HepG2 (cell line): Measurements from ENCODE around the gene NEURL1B. TPM values are rescaled to one million over a fixed set of nuclear protein-coding genes. Genes with fewer than 3 reads are reported as not detected.

Experiments used
- CCDC6 ChIP-seq: sonication (generic); formaldehyde crosslinking; IDR thresholded peaks from 2 replicates; pipeline ENCODE4 v1.8.1; 2022; ENCODE audit warnings: mild to moderate bottlenecking, missing genetic modification reagents, moderate library complexity
- CHCHD3 ChIP-seq: sonication (generic); formaldehyde crosslinking; IDR thresholded peaks from 2 replicates; pipeline ENCODE4 v1.8.0; 2022; ENCODE audit warnings: mild to moderate bottlenecking, missing genetic modification reagents, moderate library complexity
- CREB1 ChIP-seq, 2 experiments: fragments of 450-650 bp in 1 of 2; IDR thresholded peaks; 2 replicates each; pipeline ENCODE4 v1.6.1; 2016 to 2017; ENCODE audit warnings: control low read depth in 1 of 2, mild to moderate bottlenecking in 1 of 2, missing compliant biosample characterization in 1 of 2, missing genetic modification characterization in 1 of 2
- FOXP1 ChIP-seq, 2 experiments: fragments of 450-650 bp in 1 of 2; IDR thresholded peaks; 2 replicates each; pipeline ENCODE4 v1.6.1; 2017 to 2018; ENCODE audit warnings: antibody characterized with exemption in 1 of 2
- JUNB ChIP-seq: sonication (generic); formaldehyde crosslinking; IDR thresholded peaks from 2 replicates; pipeline ENCODE4 v1.8.0; 2022; ENCODE audit warnings: missing genetic modification reagents, mild to moderate bottlenecking, borderline replicate concordance
- JUND ChIP-seq: sonication (generic); formaldehyde crosslinking; IDR thresholded peaks from 2 replicates; pipeline ENCODE4 v1.8.0; 2022; ENCODE audit warnings: mild to moderate bottlenecking, missing genetic modification reagents
- MXD4 ChIP-seq: IDR thresholded peaks from 2 replicates; pipeline ENCODE4 v1.6.1; 2016; ENCODE audit warnings: mild to moderate bottlenecking, missing biosample characterization, missing genetic modification reagents
- PAWR ChIP-seq: sonication (generic); formaldehyde crosslinking; IDR thresholded peaks from 2 replicates; pipeline ENCODE4 v1.4.0; 2020; ENCODE audit warnings: missing genetic modification reagents, mild to moderate bottlenecking, borderline replicate concordance
- PHF5A ChIP-seq: IDR thresholded peaks from one replicate; pipeline ENCODE4 v1.6.1; 2018; ENCODE audit warnings: low read depth, missing genetic modification reagents; ENCODE audit not compliant: unreplicated experiment
- RBAK ChIP-seq: sonication (generic); formaldehyde crosslinking; IDR thresholded peaks from 2 replicates; pipeline ENCODE4 v1.5.1; 2020; ENCODE audit warnings: mild to moderate bottlenecking, missing genetic modification reagents
- RORA ChIP-seq: sonication (generic); formaldehyde crosslinking; IDR thresholded peaks from 2 replicates; pipeline ENCODE4 v1.5.0; 2020; ENCODE audit warnings: mild to moderate bottlenecking, missing genetic modification reagents, moderate library complexity
- SALL1 ChIP-seq: sonication (generic); formaldehyde crosslinking; IDR thresholded peaks from 2 replicates; pipeline ENCODE4 v1.8.0; 2022; ENCODE audit warnings: mild to moderate bottlenecking, missing genetic modification reagents
- THYN1 ChIP-seq: sonication (generic); formaldehyde crosslinking; IDR thresholded peaks from 2 replicates; pipeline ENCODE4 v1.8.1; 2023; ENCODE audit warnings: low read depth, mild to moderate bottlenecking, moderate library complexity, missing genetic modification reagents, borderline replicate concordance
- TP53 ChIP-seq: sonication (generic); formaldehyde crosslinking; conservative IDR thresholded peaks from 2 replicates; pipeline ENCODE4 v1.4.0; 2020; ENCODE audit warnings: missing genetic modification reagents
- WIZ ChIP-seq: sonication (generic); formaldehyde crosslinking; IDR thresholded peaks from 2 replicates; pipeline ENCODE4 v1.5.1; 2020; ENCODE audit warnings: mild to moderate bottlenecking, missing genetic modification reagents
- ZFP36L2 ChIP-seq: sonication (generic); formaldehyde crosslinking; IDR thresholded peaks from 2 replicates; pipeline ENCODE4 v1.4.0; 2020; ENCODE audit warnings: missing genetic modification reagents
- ZNF562 ChIP-seq: sonication (generic); formaldehyde crosslinking; IDR thresholded peaks from 2 replicates; pipeline ENCODE4 v1.8.0; 2022; ENCODE audit warnings: missing genetic modification reagents, borderline replicate concordance
- ZNF629 ChIP-seq: sonication (generic); formaldehyde crosslinking; conservative IDR thresholded peaks from 2 replicates; pipeline ENCODE4 v1.5.0; 2020; ENCODE audit warnings: missing genetic modification reagents
- ZNF841 ChIP-seq: sonication (generic); formaldehyde crosslinking; IDR thresholded peaks from 2 replicates; pipeline ENCODE4 v1.8.1; 2023; ENCODE audit warnings: missing genetic modification reagents, borderline replicate concordance
- polyA plus RNA-seq, 8 experiments: library from polyadenylated mRNA; depleted of rRNA in 3 of 8; stranded (reverse) in 7 of 8; unstranded in 1 of 8; fragments of >200 nt; fragmentation: Illumina TruSeq in 4 of 8; extraction: Trizol in 4 of 8; gene quantifications; 2 replicates each; pipeline versions ENCODE4 v1.2.1 to v1.2.3, GENCODE V29; 2011 to 2016; ENCODE audit warnings: low read depth in 4 of 8, missing spikeins in 1 of 8, mixed read lengths in 1 of 8; ENCODE audit not compliant: insufficient read depth in 1 of 8
- total RNA-seq, 5 experiments: library from RNA; depleted of rRNA; stranded (reverse); fragments of >200 nt; fragmentation: Illumina TruSeq; extraction: Trizol; gene quantifications; 2 replicates each; pipeline ENCODE4 v1.2.3, GENCODE V29; 2016; ENCODE audit warnings: low read depth in 1 of 5
- TF ChIP-seq, protein P1 (sequence below): sonication (generic); formaldehyde crosslinking; IDR thresholded peaks from 2 replicates; pipeline ENCODE4 v1.4.0; 2020; ENCODE audit warnings: missing genetic modification reagents
- TF ChIP-seq, protein P2 (sequence below): fragments of 450-650 bp; IDR thresholded peaks from 2 replicates; pipeline ENCODE4 v1.6.1; 2016
- TF ChIP-seq, protein P3 (sequence below): IDR thresholded peaks from 2 replicates; pipeline ENCODE4 v1.6.1; 2016; ENCODE audit warnings: mild to moderate bottlenecking
- TF ChIP-seq, protein P4 (sequence below): sonication (generic); formaldehyde crosslinking; IDR thresholded peaks from 2 replicates; pipeline ENCODE4 v1.8.0; 2022; ENCODE audit warnings: missing genetic modification reagents, low read depth, mild to moderate bottlenecking, borderline replicate concordance
- TF ChIP-seq, protein P5 (sequence below): sonication (generic); formaldehyde crosslinking; IDR thresholded peaks from 2 replicates; pipeline ENCODE4 v1.5.0; 2020; ENCODE audit warnings: missing genetic modification reagents

Gene NEURL1B
- total and polyA plus RNA-seq, 2 of the 13 experiments (the other 11 are each of a cell fraction or from before 2014, with no cell fraction given), result 0.09 to 0.13 TPM

DNA sequence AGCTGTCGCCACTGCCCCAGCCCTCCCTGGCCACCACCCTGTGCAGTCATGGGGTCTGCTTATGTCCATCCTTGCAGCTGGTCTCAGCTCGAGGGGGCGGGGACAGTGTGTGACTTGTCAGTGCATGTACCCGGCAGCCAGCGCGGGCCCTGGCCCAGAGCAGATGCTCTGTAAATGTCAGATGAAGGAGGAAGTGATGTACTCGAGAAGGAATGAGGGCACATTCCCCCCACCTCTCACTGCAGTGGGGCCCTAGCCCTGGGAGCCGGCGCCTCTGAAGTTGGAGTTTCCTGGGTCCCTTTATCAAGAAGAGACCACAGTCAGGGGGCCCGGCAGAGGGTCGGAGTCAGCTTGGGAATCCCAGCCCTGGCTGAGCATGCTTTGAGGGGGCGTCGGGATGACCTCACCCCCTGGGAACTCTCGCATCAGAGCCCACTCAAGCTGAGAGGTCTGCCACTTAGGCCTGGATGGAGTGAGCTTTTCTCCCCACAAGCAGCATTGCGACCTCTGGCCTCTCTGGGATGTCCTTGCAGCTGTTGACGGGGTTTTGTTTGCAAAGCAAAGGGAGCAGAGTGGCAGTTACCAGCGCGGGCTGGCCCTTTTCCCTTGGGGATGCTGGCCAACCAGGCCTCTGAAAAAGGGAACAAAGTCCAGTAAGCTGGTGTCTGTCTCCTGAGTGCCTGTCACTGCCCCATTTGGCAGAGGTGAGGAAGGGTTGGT lies 19.0 kb downstream of the NEURL1B start (continued):
- TF ChIP-seq WIZ (CRISPR knock-in tag) (peak; percentile 40; the same call in 1 of the 2 replicates), JUND (CRISPR knock-in tag) (peak; percentile 71; the same call in 1 of the 2 replicates), PHF5A (CRISPR knock-in tag) (peak; percentile 64), JUNB (CRISPR knock-in tag) (peak; percentile 70; the same call in 1 of the 2 replicates), TP53 (CRISPR knock-in tag) (no peak), THYN1 (CRISPR knock-in tag) (no peak), CCDC6 (CRISPR knock-in tag) (peak; percentile 57; the same call in 1 of the 2 replicates), CREB1 (IDR thresholded peaks at IDR 0.05) (no peak), CREB1 (CRISPR knock-in tag; IDR thresholded peaks at IDR 0.05) (peak; percentile 71; the same call in 1 of the 2 replicates), MXD4 (peak; percentile 28; the same call in 1 of the 2 replicates), RBAK (no peak), ZFP36L2 (CRISPR knock-in tag) (no peak), SALL1 (CRISPR knock-in tag) (peak; percentile 69), FOXP1 (IDR thresholded peaks at IDR 0.05) (no peak), FOXP1 (CRISPR knock-in tag; IDR thresholded peaks at IDR 0.05) (peak; percentile 77), CHCHD3 (CRISPR knock-in tag) (no peak), ZNF629 (CRISPR knock-in tag) (no peak; the same call in 1 of the 2 replicates), RORA (CRISPR knock-in tag) (peak; percentile 72; the same call in 1 of the 2 replicates), ZNF841 (0 out of 2 replicates have a peak, but pooled peaks have one; percentile 53), ZNF562 (CRISPR knock-in tag) (no peak), PAWR (CRISPR knock-in tag) (0 out of 2 replicates have a peak, but pooled peaks have one; percentile 63)
- TF ChIP-seq, protein P1, sequence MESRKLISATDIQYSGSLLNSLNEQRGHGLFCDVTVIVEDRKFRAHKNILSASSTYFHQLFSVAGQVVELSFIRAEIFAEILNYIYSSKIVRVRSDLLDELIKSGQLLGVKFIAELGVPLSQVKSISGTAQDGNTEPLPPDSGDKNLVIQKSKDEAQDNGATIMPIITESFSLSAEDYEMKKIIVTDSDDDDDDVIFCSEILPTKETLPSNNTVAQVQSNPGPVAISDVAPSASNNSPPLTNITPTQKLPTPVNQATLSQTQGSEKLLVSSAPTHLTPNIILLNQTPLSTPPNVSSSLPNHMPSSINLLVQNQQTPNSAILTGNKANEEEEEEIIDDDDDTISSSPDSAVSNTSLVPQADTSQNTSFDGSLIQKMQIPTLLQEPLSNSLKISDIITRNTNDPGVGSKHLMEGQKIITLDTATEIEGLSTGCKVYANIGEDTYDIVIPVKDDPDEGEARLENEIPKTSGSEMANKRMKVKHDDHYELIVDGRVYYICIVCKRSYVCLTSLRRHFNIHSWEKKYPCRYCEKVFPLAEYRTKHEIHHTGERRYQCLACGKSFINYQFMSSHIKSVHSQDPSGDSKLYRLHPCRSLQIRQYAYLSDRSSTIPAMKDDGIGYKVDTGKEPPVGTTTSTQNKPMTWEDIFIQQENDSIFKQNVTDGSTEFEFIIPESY, result 0 out of 2 replicates have a peak, but pooled peaks have one; percentile 14
- TF ChIP-seq, protein P2, sequence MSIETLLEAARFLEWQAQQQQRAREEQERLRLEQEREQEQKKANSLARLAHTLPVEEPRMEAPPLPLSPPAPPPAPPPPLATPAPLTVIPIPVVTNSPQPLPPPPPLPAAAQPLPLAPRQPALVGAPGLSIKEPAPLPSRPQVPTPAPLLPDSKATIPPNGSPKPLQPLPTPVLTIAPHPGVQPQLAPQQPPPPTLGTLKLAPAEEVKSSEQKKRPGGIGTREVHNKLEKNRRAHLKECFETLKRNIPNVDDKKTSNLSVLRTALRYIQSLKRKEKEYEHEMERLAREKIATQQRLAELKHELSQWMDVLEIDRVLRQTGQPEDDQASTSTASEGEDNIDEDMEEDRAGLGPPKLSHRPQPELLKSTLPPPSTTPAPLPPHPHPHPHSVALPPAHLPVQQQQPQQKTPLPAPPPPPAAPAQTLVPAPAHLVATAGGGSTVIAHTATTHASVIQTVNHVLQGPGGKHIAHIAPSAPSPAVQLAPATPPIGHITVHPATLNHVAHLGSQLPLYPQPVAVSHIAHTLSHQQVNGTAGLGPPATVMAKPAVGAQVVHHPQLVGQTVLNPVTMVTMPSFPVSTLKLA, result 0 out of 2 replicates have a peak, but pooled peaks have one; percentile 2
- TF ChIP-seq, protein P3, sequence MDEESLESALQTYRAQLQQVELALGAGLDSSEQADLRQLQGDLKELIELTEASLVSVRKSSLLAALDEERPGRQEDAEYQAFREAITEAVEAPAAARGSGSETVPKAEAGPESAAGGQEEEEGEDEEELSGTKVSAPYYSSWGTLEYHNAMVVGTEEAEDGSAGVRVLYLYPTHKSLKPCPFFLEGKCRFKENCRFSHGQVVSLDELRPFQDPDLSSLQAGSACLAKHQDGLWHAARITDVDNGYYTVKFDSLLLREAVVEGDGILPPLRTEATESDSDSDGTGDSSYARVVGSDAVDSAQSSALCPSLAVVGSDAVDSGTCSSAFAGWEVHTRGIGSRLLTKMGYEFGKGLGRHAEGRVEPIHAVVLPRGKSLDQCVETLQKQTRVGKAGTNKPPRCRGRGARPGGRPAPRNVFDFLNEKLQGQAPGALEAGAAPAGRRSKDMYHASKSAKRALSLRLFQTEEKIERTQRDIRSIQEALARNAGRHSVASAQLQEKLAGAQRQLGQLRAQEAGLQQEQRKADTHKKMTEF (CRISPR knock-in tag), result peak; percentile 87
- TF ChIP-seq, protein P4, sequence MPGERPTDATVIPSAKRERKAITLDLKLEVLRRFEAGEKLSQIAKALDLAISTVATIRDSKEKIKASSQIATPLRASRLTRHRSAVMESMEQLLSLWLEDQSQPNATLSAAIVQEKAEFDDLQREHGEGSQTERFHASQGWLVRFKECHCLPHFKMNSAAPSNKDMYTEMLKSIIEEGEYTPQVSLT (CRISPR knock-in tag), result no peak
- TF ChIP-seq, protein P5, sequence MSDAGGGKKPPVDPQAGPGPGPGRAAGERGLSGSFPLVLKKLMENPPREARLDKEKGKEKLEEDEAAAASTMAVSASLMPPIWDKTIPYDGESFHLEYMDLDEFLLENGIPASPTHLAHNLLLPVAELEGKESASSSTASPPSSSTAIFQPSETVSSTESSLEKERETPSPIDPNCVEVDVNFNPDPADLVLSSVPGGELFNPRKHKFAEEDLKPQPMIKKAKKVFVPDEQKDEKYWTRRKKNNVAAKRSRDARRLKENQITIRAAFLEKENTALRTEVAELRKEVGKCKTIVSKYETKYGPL (CRISPR knock-in tag), result no peak
